Adrenal gland (tissue), 12 donors: ENCODE results near the gene SNRNP200. TPM values are rescaled to one million over a fixed set of nuclear protein-coding genes. Genes with fewer than 3 reads are reported as not detected.
A peak's percentile ranks its signal among the peaks of the same experiment; 100 is the strongest.

Source experiments
- DNase-seq, 7 donors: peaks; one replicate each; pipeline ENCODE4 v3.0.0-alpha.2; 2019 to 2020
- H3K27ac ChIP-seq, 5 donors: fragments of 200-600 bp; sonication (generic) in 4 of 5; 1 replicate in 3 of 5; 2 replicates in 2 of 5; pipeline versions ENCODE4 v1.5.1 to v1.8.0; 2016 to 2020; ENCODE audit warnings: mild to moderate bottlenecking in 1 of 5
- H3K27me3 ChIP-seq: fragments of 200-600 bp; 2 replicates; pipeline ENCODE4 v1.8.0; 2021
- H3K36me3 ChIP-seq, 2 donors: fragments of 200-600 bp; replicated peaks in 1 of 2; 1 replicate in 1 of 2; 2 replicates in 1 of 2; pipeline versions ENCODE4 v1.5.1 to v1.8.0; 2018 to 2022
- H3K4me1 ChIP-seq, 2 donors: fragments of 200-600 bp; replicated peaks in 1 of 2; 1 replicate in 1 of 2; 2 replicates in 1 of 2; pipeline versions ENCODE4 v1.5.1 to v1.8.0; 2018 to 2021
- H3K4me3 ChIP-seq, 4 donors: fragments of 200-600 bp; sonication (generic) in 3 of 4; one replicate each; pipeline ENCODE4 v1.5.1; 2016 to 2018
- H3K9me3 ChIP-seq, 3 donors: fragments of 200-600 bp; sonication (generic) in 1 of 3; replicated peaks in 1 of 3; 1 replicate in 2 of 3; 2 replicates in 1 of 3; pipeline versions ENCODE4 v1.5.1 to v1.8.0; 2016 to 2021
- CTCF ChIP-seq, 6 experiments: fragments of 450-650 bp in 4 of 6; fragments of 200-600 bp in 2 of 6; sonication (generic) in 1 of 6; IDR thresholded peaks; 1 replicate in 5 of 6; 2 replicates in 1 of 6; pipeline versions ENCODE4 v1.5.1 to v1.8.0; 2016 to 2021; ENCODE audit warnings: antibody characterized with exemption in 6 of 6, mild to moderate bottlenecking in 2 of 6, moderate library complexity in 1 of 6
- POLR2A ChIP-seq, 2 donors: fragments of 450-650 bp; IDR thresholded peaks; one replicate each; pipeline ENCODE4 v1.6.1; 2017; ENCODE audit warnings: antibody characterized with exemption in 2 of 2, mild to moderate bottlenecking in 2 of 2, moderate library complexity in 1 of 2
- WGBS, 4 donors: extraction: QIAGEN DNeasy Blood & Tissue Kit in 2 of 4; methylation state at CpG; one replicate each; pipeline versions ENCODE4 v1.1.5 to v1.1.7; 2013 to 2017; 5-methylcytosine and 5-hydroxymethylcytosine counted together
- intact Hi-C, 2 donors: fragments of 100-400 bp; cut with DNase I; formaldehyde crosslinking; loops; one replicate each; pipeline versions ENCODE4 v1.14.1 to v1.15.0; 2022 to 2023
- polyA plus RNA-seq, 3 donors: library from polyadenylated mRNA; stranded (reverse); fragments of 200-250 nt in 2 of 3; fragments of 350-450 nt in 1 of 3; fragmentation: Illumina TruSeq in 1 of 3; extraction: RNeasy Lipid Tissue Mini Kit (QIAGEN cat#74804) in 1 of 3; gene quantifications; one replicate each; pipeline ENCODE4 v1.2.3, GENCODE V29; 2013 to 2014
- total RNA-seq, 9 donors: library from RNA; depleted of rRNA in 4 of 9; stranded (reverse); fragments of >200 nt in 4 of 9; fragments of 120-200 nt in 1 of 9; fragmentation: NEBNext Ultra II Directional in 1 of 9; extraction: Animal tissue kit (Norgen Biotek cat#: 25700) in 1 of 9; gene quantifications; one replicate each; pipeline versions ENCODE4 v1.1.0 to v1.2.4, GENCODE V29; 2013 to 2023
- donor health status: healthy with polysubstance abuse.
- donor health status: Bipolar disorder and iron deficiency.
- donor health status: DM: yes; HTN: yes; CAD: no.
- donor health status: DM: no; HTN: no; CAD: no.
- donor health status: DM: no; HTN: no; CAD: no.
- donor health status: DM: yes; HTN: yes; CAD: no.

Gene SNRNP200
- total and polyA plus RNA-seq, 12 donors, result 50.4 to 117 (median 96.1) TPM

GRCh38 chr2:96233880-96234316 lies 71.4 kb downstream of the SNRNP200 start:
- H3K9me3 ChIP-seq, result no peaks in the 10 kb centered on the region
- WGBS, 4 donors, result 82 to 88% (median 87%) methylated on average over 4 of the region's 4 CpGs
- intact Hi-C loops, result no loop called here
- no peaks in the 10 kb centered on the region for H3K36me3 ChIP-seq
- TF ChIP-seq CTCF (IDR thresholded peaks at IDR 0.05), result no peak
- no peak for TF ChIP-seq POLR2A (IDR thresholded peaks at IDR 0.05)
- H3K4me1 ChIP-seq, result no peaks in the 10 kb centered on the region
- H3K4me3 ChIP-seq, result no peak overlapping the region
- no peak for DNase-seq
- no peaks in the 10 kb centered on the region for H3K27me3 ChIP-seq
- H3K27ac ChIP-seq, result no peak overlapping the region

DNA sequence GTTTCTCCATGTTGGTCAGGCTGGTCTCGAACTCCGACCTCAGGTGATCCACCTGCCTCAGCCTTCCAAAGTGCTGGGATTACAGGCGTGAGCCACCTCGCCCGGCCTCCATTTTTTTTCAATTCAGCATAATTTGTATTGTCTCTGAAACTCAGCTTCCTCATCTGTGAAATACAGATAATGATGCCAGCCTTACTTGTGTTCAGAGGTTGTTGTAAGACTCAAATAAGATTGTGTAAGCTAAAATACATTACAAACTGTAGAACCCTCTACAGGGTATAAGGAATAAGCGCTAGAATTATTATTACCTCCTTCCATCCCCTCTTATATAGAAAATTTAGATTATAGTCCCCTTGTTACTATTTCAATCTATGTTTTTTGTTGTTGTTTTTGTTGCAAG lies 71.9 kb downstream of the SNRNP200 start:
- 80 to 92% (median 87%) methylated on average over 6 of the region's 6 CpGs for WGBS, 4 donors
- TF ChIP-seq CTCF (IDR thresholded peaks at IDR 0.05) (no peak), POLR2A (IDR thresholded peaks at IDR 0.05) (no peak)
- intact Hi-C loops, result no loop called here
- Histone ChIP-seq H3K4me1 (no peaks in the 10 kb centered on the region), H3K27me3 (no peaks in the 10 kb centered on the region), H3K4me3 (no peak overlapping the region), H3K9me3 (no peaks in the 10 kb centered on the region), H3K36me3 (no peaks in the 10 kb centered on the region), H3K27ac (no peak overlapping the region)
- no peak for DNase-seq

- Histone ChIP-seq H3K4me3 (no peak overlapping the region), H3K27me3 (no peaks in the 10 kb centered on the region), H3K9me3 (no peaks in the 10 kb centered on the region), H3K4me1 (no peaks in the 10 kb centered on the region), H3K27ac (no peak overlapping the region), H3K36me3 (no peaks in the 10 kb centered on the region)
- TF ChIP-seq CTCF (IDR thresholded peaks at IDR 0.05) (no peak), POLR2A (IDR thresholded peaks at IDR 0.05) (no peak)
- intact Hi-C loops, result no loop called here
- DNase-seq, result no peak
- WGBS, 4 donors, result 85 to 99% (median 97%) methylated on average over 4 of the region's 4 CpGs
These were observed 74.0 kb downstream of the SNRNP200 start for GRCh38 chr2:96231316-96231715.

GRCh38 chr2:96225016-96225533 lies 80.3 kb downstream of the SNRNP200 start:
- Histone ChIP-seq H3K9me3 (no peaks in the 10 kb centered on the region), H3K36me3 (no peaks in the 10 kb centered on the region), H3K4me1 (peaks cover 0 to 11% of the 10 kb centered on the region in 2 donors), H3K4me3 (no peak overlapping the region), H3K27me3 (no peaks in the 10 kb centered on the region), H3K27ac (peak overlapping the region in 1 of 5 donors; percentile 54)
- DNase-seq, result no peak
- WGBS, 4 donors, result 71 to 82% (median 76%) methylated on average over 3 of the region's 3 CpGs
- intact Hi-C loops, result no loop called here
- TF ChIP-seq POLR2A (IDR thresholded peaks at IDR 0.05), result no peak
- no peak for TF ChIP-seq CTCF (IDR thresholded peaks at IDR 0.05)

Other genes with a start within 250 kb of the SNRNP200 start
- gene ADRA2B, start 189.0 kb downstream of the SNRNP200 start, total RNA-seq, result 10 to 100 TPM in 1 of 9 donors, 1 to 10 TPM in 7, under 1 TPM in 1; 0.95 to 12.9 (median 3.6) TPM
- gene ADRA2B, start 189.0 kb downstream of the SNRNP200 start, polyA plus RNA-seq, result 1 to 10 TPM; 1.2 to 5.5 (median 2.0) TPM
- gene ASTL, start 167.0 kb downstream of the SNRNP200 start, total RNA-seq, result not detected
- gene ASTL, start 167.0 kb downstream of the SNRNP200 start, polyA plus RNA-seq, result not detected
- 1 to 10 TPM in 7 of 9 donors, under 1 TPM in 2; 0.72 to 4.7 (median 2.0) TPM for gene DUSP2, start 160.1 kb downstream of the SNRNP200 start, total RNA-seq
- 1 to 10 TPM in 2 of 3 donors, under 1 TPM in 1; 0.48 to 2.4 (median 1.9) TPM for gene DUSP2, start 160.1 kb downstream of the SNRNP200 start, polyA plus RNA-seq
- 100 to 1,000 TPM; 135 to 209 (median 166) TPM for gene STARD7, start 96.7 kb downstream of the SNRNP200 start, total RNA-seq
- gene STARD7, start 96.7 kb downstream of the SNRNP200 start, polyA plus RNA-seq, result 100 to 1,000 TPM in 1 of 3 donors, 10 to 100 TPM in 2; 37.8 to 129 (median 45.9) TPM
- 10 to 100 TPM; 24.3 to 89.2 (median 66.7) TPM for gene TMEM127, start 39.5 kb downstream of the SNRNP200 start, total RNA-seq
- 10 to 100 TPM; 14.9 to 48.2 (median 14.9) TPM for gene TMEM127, start 39.5 kb downstream of the SNRNP200 start, polyA plus RNA-seq
- 100 to 1,000 TPM in 7 of 9 donors, 10 to 100 TPM in 2; 92.5 to 237 (median 135) TPM for gene CIAO1, start 39.3 kb downstream of the SNRNP200 start, total RNA-seq
- gene CIAO1, start 39.3 kb downstream of the SNRNP200 start, polyA plus RNA-seq, result 100 to 1,000 TPM in 1 of 3 donors, 10 to 100 TPM in 2; 52.5 to 137 (median 59.5) TPM
- 1 to 10 TPM in 5 of 9 donors, under 1 TPM in 3, not detected in 1; 0.32 to 3.8 (median 1.0) TPM for gene ITPRIPL1, start 19.8 kb upstream of the SNRNP200 start, total RNA-seq
- under 1 TPM; 0.33 to 0.40 (median 0.40) TPM for gene ITPRIPL1, start 19.8 kb upstream of the SNRNP200 start, polyA plus RNA-seq
- gene NCAPH, start 30.2 kb upstream of the SNRNP200 start, total RNA-seq, result 1 to 10 TPM in 7 of 9 donors, under 1 TPM in 2; 0.60 to 8.4 (median 1.4) TPM
- 1 to 10 TPM in 1 of 3 donors, under 1 TPM in 2; 0.40 to 1.5 (median 0.51) TPM for gene NCAPH, start 30.2 kb upstream of the SNRNP200 start, polyA plus RNA-seq
- under 1 TPM in 2 of 9 donors, not detected in 7; 0.11 to 0.41 TPM for gene NEURL3, start 199.8 kb upstream of the SNRNP200 start, total RNA-seq
- gene NEURL3, start 199.8 kb upstream of the SNRNP200 start, polyA plus RNA-seq, result under 1 TPM in 2 of 3 donors, not detected in 1; 0.03 to 0.24 TPM
- gene ARID5A, start 231.2 kb upstream of the SNRNP200 start, total RNA-seq, result 10 to 100 TPM in 6 of 9 donors, 1 to 10 TPM in 2, under 1 TPM in 1; 0.94 to 25.4 (median 13.7) TPM
- gene ARID5A, start 231.2 kb upstream of the SNRNP200 start, polyA plus RNA-seq, result 10 to 100 TPM in 2 of 3 donors, 1 to 10 TPM in 1; 1.3 to 39.6 (median 26.1) TPM